SK-N-SH (cell line): Measurements from ENCODE around the gene EPB41L3. TPM values are rescaled to one million over a fixed set of nuclear protein-coding genes. Genes with fewer than 3 reads are reported as not detected.
A peak's percentile ranks its signal among the peaks of the same experiment; 100 is the strongest.

Source experiments
- CTCF ChIA-PET: fragments of 300-600, 350-600 bp; formaldehyde crosslinking; extraction: SDS; loops from one replicate; lab custom pipeline; 2021; lab: Yijun Ruan, JAX
- POLR2A ChIA-PET: fragments of 350-600 bp; sonication (Branson Sonifier 250); formaldehyde crosslinking; extraction: SDS; loops from one replicate; lab custom pipeline; 2020; ENCODE audit warnings: antibody characterized with exemption, inconsistent platforms; lab: Yijun Ruan, JAX
- DNase-seq: peaks from one replicate; pipeline ENCODE4 v3.0.0; 2012
- H2AFZ ChIP-seq: fragments of 200-600 bp; sonication (generic); 2 replicates; pipeline ENCODE4 v1.8.1; 2016; ENCODE audit warnings: antibody characterized with exemption, mild to moderate bottlenecking, low read depth
- H3F3A ChIP-seq: fragments of 200-600 bp; sonication (generic); replicated peaks from 2 replicates; pipeline ENCODE3; 2016; ENCODE audit warnings: antibody characterized with exemption, mild to moderate bottlenecking; ENCODE audit not compliant: insufficient read depth
- H3K27ac ChIP-seq, 2 experiments: fragments of 200-500 bp in 1 of 2; fragments of 200-600 bp in 1 of 2; sonication (Bioruptor generic) in 1 of 2; sonication (generic), shearing (Covaris generic) in 1 of 2; 2 replicates each; pipeline versions ENCODE4 v1.5.1 to v1.6.1; 2014 to 2016; ENCODE audit warnings: low read depth in 2 of 2, inconsistent platforms in 1 of 2, low read length in 1 of 2, mild to moderate bottlenecking in 1 of 2, mixed read lengths in 1 of 2
- H3K27me3 ChIP-seq: fragments of 200-600 bp; sonication (generic), shearing (Covaris generic); 2 replicates; pipeline ENCODE4 v1.6.1; 2016; ENCODE audit warnings: mixed run types; ENCODE audit not compliant: insufficient read depth
- H3K36me3 ChIP-seq, 2 experiments: fragments of 200-500 bp in 1 of 2; fragments of 200-600 bp in 1 of 2; sonication (Bioruptor generic) in 1 of 2; sonication (generic) in 1 of 2; replicated peaks in 1 of 2; 2 replicates each; pipeline versions ENCODE3 to v1.5.1; 2014 to 2016; ENCODE audit warnings: low read length in 1 of 2, mild to moderate bottlenecking in 1 of 2; ENCODE audit not compliant: insufficient read depth in 2 of 2, control insufficient read depth in 1 of 2
- H3K4me1 ChIP-seq, 2 experiments: fragments of 200-500 bp in 1 of 2; fragments of 200-600 bp in 1 of 2; sonication (Bioruptor generic) in 1 of 2; sonication (generic), shearing (Covaris generic) in 1 of 2; 2 replicates each; pipeline versions ENCODE4 v1.5.1 to v1.6.1; 2014 to 2016; ENCODE audit warnings: low read depth in 1 of 2, low read length in 1 of 2, mixed run types in 1 of 2; ENCODE audit not compliant: insufficient read depth in 2 of 2, control insufficient read depth in 1 of 2
- H3K4me2 ChIP-seq: fragments of 200-600 bp; sonication (generic), shearing (Covaris generic); 2 replicates; pipeline ENCODE4 v1.6.1; 2017; ENCODE audit warnings: mixed run types
- H3K4me3 ChIP-seq, 2 experiments: fragments of 200-500 bp in 1 of 2; fragments of 200-600 bp in 1 of 2; sonication (Bioruptor generic) in 1 of 2; sonication (generic), shearing (Covaris generic) in 1 of 2; 2 replicates each; pipeline versions ENCODE4 v1.5.1 to v1.8.1; 2014 to 2016; ENCODE audit warnings: low read depth in 2 of 2, inconsistent platforms in 1 of 2, low read length in 1 of 2, mild to moderate bottlenecking in 1 of 2, mixed read lengths in 1 of 2, moderate library complexity in 1 of 2
- H3K79me2 ChIP-seq: fragments of 200-600 bp; sonication (generic); 2 replicates; pipeline ENCODE4 v1.8.1; 2017; ENCODE audit warnings: mild to moderate bottlenecking; ENCODE audit not compliant: insufficient read depth
- H3K9ac ChIP-seq: fragments of 200-600 bp; sonication (generic); 2 replicates; pipeline ENCODE4 v1.6.1; 2017; ENCODE audit warnings: mixed run types
- H3K9me2 ChIP-seq: fragments of 200-600 bp; sonication (generic); 2 replicates; pipeline ENCODE4 v1.6.1; 2017; ENCODE audit warnings: mixed run types
- H3K9me3 ChIP-seq: fragments of 200-600 bp; sonication (generic); 2 replicates; pipeline ENCODE4 v1.6.1; 2017; ENCODE audit warnings: mixed run types, mild to moderate bottlenecking, moderate library complexity
- H4K20me1 ChIP-seq: fragments of 200-600 bp; sonication (generic); 2 replicates; pipeline ENCODE4 v1.6.1; 2017; ENCODE audit warnings: mild to moderate bottlenecking, mixed run types; ENCODE audit not compliant: insufficient read depth
- CHD2 ChIP-seq: fragments of 150-350 bp; IDR thresholded peaks from 2 replicates; pipeline ENCODE4 v1.6.1; 2018; ENCODE audit warnings: low read length; ENCODE audit not compliant: partially characterized antibody
- CTCF ChIP-seq: fragments of 200-600 bp; sonication (generic); IDR thresholded peaks from 2 replicates; pipeline ENCODE4 v1.6.1; 2017; ENCODE audit warnings: antibody characterized with exemption, mild to moderate bottlenecking, moderate library complexity
- ELF1 ChIP-seq: IDR thresholded peaks from 2 replicates; pipeline ENCODE4 v1.4.0; 2012
- EP300 ChIP-seq, 2 experiments: IDR thresholded peaks; 2 replicates each; pipeline versions ENCODE4 v1.4.0 to v1.6.1; 2012; ENCODE audit warnings: borderline replicate concordance in 1 of 2, low read depth in 1 of 2, low read length in 1 of 2
- EZH2phosphoT487 ChIP-seq: fragments of 200-600 bp; sonication (generic); IDR thresholded peaks from 2 replicates; pipeline ENCODE4 v1.6.1; 2017; ENCODE audit warnings: low read depth, mixed run types, mild to moderate bottlenecking, antibody characterized with exemption, moderate library complexity, borderline replicate concordance
- FOSL2 ChIP-seq: IDR thresholded peaks from 2 replicates; pipeline ENCODE4 v1.4.0; 2012; ENCODE audit warnings: low read depth, mild to moderate bottlenecking, moderate library complexity, borderline replicate concordance
- FOXM1 ChIP-seq: IDR thresholded peaks from 2 replicates; pipeline ENCODE4 v1.4.0; 2012; ENCODE audit warnings: low read depth, mild to moderate bottlenecking
- GATA2 ChIP-seq: sonication (generic); formaldehyde crosslinking; IDR thresholded peaks from 2 replicates; pipeline ENCODE4 v1.5.0; 2020; ENCODE audit warnings: mild to moderate bottlenecking, missing genetic modification reagents
- JUND ChIP-seq: IDR thresholded peaks from 2 replicates; pipeline ENCODE4 v1.4.0; 2012
- MAX ChIP-seq: IDR thresholded peaks from 2 replicates; pipeline ENCODE4 v1.4.0; 2012; ENCODE audit warnings: low read depth
- NRF1 ChIP-seq: IDR thresholded peaks from 2 replicates; pipeline ENCODE4 v1.6.1; 2012; ENCODE audit warnings: low read depth, mild to moderate bottlenecking, low read length
- RAD21 ChIP-seq: IDR thresholded peaks from 2 replicates; pipeline ENCODE4 v1.6.1; 2012; ENCODE audit warnings: mild to moderate bottlenecking, low read length
- REST ChIP-seq: IDR thresholded peaks from 2 replicates; pipeline ENCODE4 v1.6.1; 2012; ENCODE audit warnings: mild to moderate bottlenecking, low read depth, low read length, moderate library complexity
- RXRA ChIP-seq: IDR thresholded peaks from 2 replicates; pipeline ENCODE4 v1.4.0; 2012; ENCODE audit warnings: low read depth, mild to moderate bottlenecking, borderline replicate concordance
- SMC3 ChIP-seq: IDR thresholded peaks from 2 replicates; pipeline ENCODE4 v1.6.1; 2012; ENCODE audit warnings: low read depth, low read length, improper control_type of control experiment
- TCF12 ChIP-seq: IDR thresholded peaks from 2 replicates; pipeline ENCODE4 v1.4.0; 2012
- USF2 ChIP-seq: fragments of 150-350 bp; IDR thresholded peaks from 2 replicates; pipeline ENCODE4 v1.6.1; 2017; ENCODE audit warnings: antibody characterized with exemption, low read length, low read depth, borderline replicate concordance
- WGBS: methylation state at CpG from one replicate; pipeline ENCODE4 v1.1.6; 2017; ENCODE audit warnings: low lambda C conversion rate; 5-methylcytosine and 5-hydroxymethylcytosine counted together
- polyA plus RNA-seq, 3 experiments: library from polyadenylated mRNA; depleted of rRNA; stranded (reverse); fragments of >200 nt; gene quantifications; 2 replicates each; pipeline ENCODE4 v1.2.3, GENCODE V29; 2012

The EPB41L3 gene
- polyA plus RNA-seq, 1 of the 3 experiments (the other 2 are of a cell fraction), result 0.15 TPM

- Histone ChIP-seq H3K27ac (no peak overlapping the region), H3F3A (no peaks in the 10 kb centered on the region), H3K4me1 (no peaks in the 10 kb centered on the region; a peak in 1 of 4 replicates), H3K4me2 (0 out of 2 replicates have a peak overlapping the region, but pooled peaks have one; percentile 5), H3K9me2 (no peaks in the 10 kb centered on the region), H4K20me1 (no peaks in the 10 kb centered on the region), H3K79me2 (no peaks in the 10 kb centered on the region)
- CTCF ChIA-PET, result interaction anchor here (1.3 kb wide), 1 partner anchor 11 kb away, joined by 3 read pairs; no protein-coding TSS in a partner anchor
- POLR2A ChIA-PET, result no interaction called here
- WGBS, result 14% methylated on average over 5 of the region's 5 CpGs
- DNase-seq, result no peak
- TF ChIP-seq SMC3, result no peak
- no peak for TF ChIP-seq FOXM1
- TF ChIP-seq USF2, result no peak
- no peak for TF ChIP-seq JUND
- no peak for TF ChIP-seq CTCF
- no peak for TF ChIP-seq REST
- TF ChIP-seq NRF1, result no peak
- no peak for TF ChIP-seq EZH2phosphoT487
- TF ChIP-seq RXRA, result no peak
- no peak for TF ChIP-seq RAD21
- TF ChIP-seq MAX, result no peak
- no peak for TF ChIP-seq TCF12
- TF ChIP-seq CHD2, result no peak
- no peak for TF ChIP-seq ELF1
- no peak for TF ChIP-seq FOSL2
- TF ChIP-seq EP300 (IDR thresholded peaks at IDR 0.05; ENCODE audit: borderline replicate concordance in 1 of 2, low read depth in 1 of 2, low read length in 1 of 2), result no peak
- no peak for TF ChIP-seq GATA2 (CRISPR knock-in tag)
- TF ChIP-seq, all 33 proteins: peak for 0
- no peak overlapping the region for H3K4me3 ChIP-seq
- H2AFZ ChIP-seq, result no peak overlapping the region
- no peaks in the 10 kb centered on the region for H3K9me3 ChIP-seq
- no peaks in the 10 kb centered on the region for H3K36me3 ChIP-seq
- no peak overlapping the region for H3K9ac ChIP-seq
- no peaks in the 10 kb centered on the region for H3K27me3 ChIP-seq
Observed at GRCh38 chr18:5582076-5582475, 38.3 kb upstream of the EPB41L3 start.
